Prostate gland (tissue), 2 donors: ENCODE data around the gene LSM12. TPM values are rescaled to one million over a fixed set of nuclear protein-coding genes. Genes with fewer than 3 reads are reported as not detected.
"Not testable (repeated sequence)": the region's sequence is repeated elsewhere in the genome, so short reads cannot be mapped to it uniquely, and the experiment has no call there.

Experiments
- DNase-seq: peaks from one replicate; pipeline ENCODE4 v3.0.0-alpha.2; 2019; ENCODE audit warnings: low spot score
- H3K27ac ChIP-seq, 2 donors: fragments of 200-600 bp; sonication (generic); 2 replicates each; pipeline ENCODE4 v1.5.1; 2017 to 2019
- H3K27me3 ChIP-seq: fragments of 200-600 bp; sonication (generic); replicated peaks from 2 replicates; pipeline ENCODE4 v1.5.1; 2019; ENCODE audit not compliant: insufficient read depth
- H3K36me3 ChIP-seq, 2 donors: fragments of 200-600 bp; sonication (generic); 1 replicate in 1 of 2; 2 replicates in 1 of 2; pipeline versions ENCODE4 v1.5.1 to v1.8.1; 2017 to 2019
- H3K4me1 ChIP-seq: fragments of 200-600 bp; sonication (generic); replicated peaks from 2 replicates; pipeline ENCODE4 v1.5.1; 2019
- H3K4me3 ChIP-seq, 2 donors: fragments of 200-600 bp; sonication (generic); 2 replicates each; pipeline ENCODE4 v1.5.1; 2017 to 2019
- H3K9me3 ChIP-seq: fragments of 200-600 bp; sonication (generic); 2 replicates; pipeline ENCODE4 v1.5.1; 2017
- CTCF ChIP-seq, 4 experiments: fragments of 200-600 bp in 2 of 4; fragments of 450-650 bp in 2 of 4; sonication (generic) in 2 of 4; IDR thresholded peaks; 1 replicate in 3 of 4; 2 replicates in 1 of 4; pipeline ENCODE4 v1.5.1; 2016 to 2019; ENCODE audit warnings: antibody characterized with exemption in 4 of 4, mild to moderate bottlenecking in 2 of 4, moderate library complexity in 2 of 4
- POLR2A ChIP-seq: fragments of 450-650 bp; IDR thresholded peaks from one replicate; pipeline ENCODE4 v1.6.1; 2016; ENCODE audit warnings: antibody characterized with exemption, mild to moderate bottlenecking
- POLR2AphosphoS5 ChIP-seq: sonication (generic); formaldehyde crosslinking; IDR thresholded peaks from one replicate; pipeline ENCODE4 v1.6.1; 2017; ENCODE audit warnings: antibody characterized with exemption
- WGBS: methylation state at CpG from one replicate; pipeline ENCODE4 v1.1.5; 2018; 5-methylcytosine and 5-hydroxymethylcytosine counted together
- intact Hi-C: fragments of 100-400 bp; cut with DNase I; formaldehyde crosslinking; loops from one replicate; pipeline ENCODE4 v1.14.2; 2022
- total RNA-seq, 2 donors: library from RNA; depleted of rRNA; stranded (reverse); fragments of >200 nt; gene quantifications; one replicate each; pipeline ENCODE4 v1.1.0, GENCODE V29; 2016

LSM12 gene
- total RNA-seq, 2 donors from 2014 or later, result 30.0 to 45.2 TPM

GRCh38 chr17:44102849-44103622 lies 36.6 kb upstream of the LSM12 start:
- Histone ChIP-seq H3K27ac (no peak overlapping the region), H3K9me3 (no peaks in the 10 kb centered on the region), H3K27me3 (no peaks in the 10 kb centered on the region), H3K36me3 (no peaks in the 10 kb centered on the region), H3K4me3 (no peak overlapping the region), H3K4me1 (no peaks in the 10 kb centered on the region)
- no peak for DNase-seq
- 73% methylated on average over 16 of the region's 16 CpGs for WGBS
- TF ChIP-seq POLR2AphosphoS5 (no peak), CTCF (IDR thresholded peaks at IDR 0.05) (no peak)
- intact Hi-C loops, result no loop called here

GRCh38 chr17:44101858-44102257 lies 35.4 kb upstream of the LSM12 start:
- H3K4me1 ChIP-seq, H3K27ac ChIP-seq, H3K4me3 ChIP-seq, H3K36me3 ChIP-seq, H3K27me3 ChIP-seq, H3K9me3 ChIP-seq, DNase-seq, intact Hi-C loops: not testable (repeated sequence)
- WGBS, result 75% methylated on average over 6 of the region's 6 CpGs

- intact Hi-C loops, result no loop called here
- Histone ChIP-seq H3K27me3 (no peaks in the 10 kb centered on the region), H3K4me3 (no peak overlapping the region), H3K4me1 (peaks cover 3% of the 10 kb centered on the region), H3K27ac (no peak overlapping the region), H3K9me3 (no peaks in the 10 kb centered on the region), H3K36me3 (peaks cover 4 to 12% of the 10 kb centered on the region in 2 donors)
- DNase-seq, result no peak
- 72% methylated on average over 11 of the region's 13 CpGs for WGBS
- TF ChIP-seq POLR2AphosphoS5 (no peak), CTCF (IDR thresholded peaks at IDR 0.05) (no peak), POLR2A (no peak)
These were observed 30.9 kb upstream of the LSM12 start for GRCh38 chr17:44097110-44097958.

- H3K36me3 ChIP-seq, result peaks cover 4 to 12% of the 10 kb centered on the region in 2 donors
- DNase-seq, result no peak
- TF ChIP-seq POLR2AphosphoS5 (peak; percentile 11), POLR2A (no peak), CTCF (IDR thresholded peaks at IDR 0.05) (peak in 1 of 4 experiments; percentile 9)
- H3K27me3 ChIP-seq, result no peaks in the 10 kb centered on the region
- peak overlapping the region; percentile 61 to 78 for H3K27ac ChIP-seq
- no peaks in the 10 kb centered on the region for H3K9me3 ChIP-seq
- peaks cover 3% of the 10 kb centered on the region for H3K4me1 ChIP-seq
- H3K4me3 ChIP-seq, result peak overlapping the region in 1 of 2 donors; percentile 2
- 21% methylated on average over 12 of the region's 12 CpGs for WGBS
- intact Hi-C loops, result no loop called here
These were observed 29.4 kb upstream of the LSM12 start for GRCh38 chr17:44095647-44096496.

GRCh38 chr17:44095388-44095646 lies 28.8 kb upstream of the LSM12 start:
- Histone ChIP-seq H3K27ac (peak overlapping the region in 1 of 2 donors; percentile 78), H3K27me3 (no peaks in the 10 kb centered on the region), H3K4me1 (peaks cover 3% of the 10 kb centered on the region), H3K36me3 (peaks cover 4 to 12% of the 10 kb centered on the region in 2 donors), H3K4me3 (no peak overlapping the region), H3K9me3 (no peaks in the 10 kb centered on the region)
- no peak for DNase-seq
- 4% methylated on average over 2 of the region's 2 CpGs for WGBS
- TF ChIP-seq CTCF (IDR thresholded peaks at IDR 0.05), result no peak
- intact Hi-C loops, result no loop called here
